Kidney capillary endothelial cell (primary cell): ENCODE measurements around the gene OPHN1.

Experiments used
- DNase-seq: peaks from one replicate; pipeline ENCODE4 v3.0.0-alpha.2; 2018; ENCODE audit warnings: low spot score

The OPHN1 gene

DNA sequence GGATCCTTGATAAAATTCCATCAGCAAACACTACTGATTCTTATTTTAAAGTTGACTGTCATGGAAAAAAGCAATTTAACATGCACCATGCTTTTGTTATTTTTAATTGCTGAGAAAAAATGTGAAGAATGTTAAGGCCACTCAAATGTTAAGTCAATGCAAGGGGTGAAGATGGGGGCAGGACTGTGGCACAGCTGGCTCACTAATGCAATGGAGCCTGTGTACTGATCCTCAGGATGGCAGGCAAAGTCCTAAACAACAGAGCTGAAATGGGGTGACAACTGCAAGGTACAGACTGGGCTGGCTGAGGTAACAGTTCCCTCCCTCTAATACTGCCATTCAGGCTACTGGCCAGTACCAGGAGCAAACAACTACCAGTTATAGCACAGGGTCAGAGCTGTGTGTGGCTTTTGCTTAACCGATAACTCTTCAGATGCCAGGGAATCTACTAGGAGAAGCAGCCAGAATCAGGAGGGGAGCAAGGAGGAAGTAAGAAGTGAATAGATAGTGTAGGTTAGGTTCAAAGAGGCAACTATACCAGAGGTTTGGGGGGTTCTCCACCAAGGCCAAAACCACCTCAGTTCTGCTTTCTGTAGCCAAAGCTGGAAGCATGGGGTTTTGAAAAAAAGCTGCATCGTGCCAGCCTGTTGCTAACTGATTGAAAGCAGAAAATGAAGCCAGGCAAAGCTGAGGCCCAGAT, 372.6 kb downstream of the OPHN1 start:
- no peak for DNase-seq

DNA sequence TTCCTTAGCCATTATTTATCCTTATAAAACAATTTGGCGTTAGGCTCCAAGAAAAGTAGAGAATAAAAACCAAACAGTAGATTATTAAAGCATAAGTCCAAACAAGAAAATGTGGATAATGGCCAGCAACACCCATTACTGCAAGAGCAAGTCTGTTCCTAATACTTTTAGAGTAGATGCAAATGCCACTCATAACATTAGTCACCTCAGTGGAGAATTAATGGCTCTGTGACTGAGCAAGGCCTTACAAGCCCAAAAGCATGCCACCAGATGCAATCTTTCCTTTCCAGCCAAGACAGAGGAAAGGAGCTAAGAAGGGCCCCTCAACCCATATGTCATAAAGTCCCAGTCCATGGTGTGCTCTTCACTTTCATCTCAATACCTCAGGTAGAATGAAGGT, 373.8 kb downstream of the OPHN1 start:
- DNase-seq: no peak

DNA sequence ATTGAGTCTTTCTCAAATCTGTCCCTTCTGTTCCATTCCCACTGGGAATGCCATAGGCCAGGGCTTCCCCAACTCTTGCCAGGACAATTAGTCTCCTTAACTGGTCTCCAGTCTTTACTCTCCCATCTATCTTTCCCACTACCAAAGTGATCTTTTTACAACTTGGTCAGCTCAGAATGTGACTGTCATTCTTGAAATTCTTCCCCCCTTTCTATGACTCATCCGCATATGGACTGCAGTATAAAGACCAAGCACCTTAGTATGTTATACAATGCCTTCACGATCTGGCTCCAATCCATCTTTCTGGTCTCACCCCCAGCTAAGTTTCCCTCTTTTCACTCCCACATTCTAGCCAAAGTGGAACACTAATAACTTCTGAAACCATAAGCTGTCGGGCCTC, 383.8 kb downstream of the OPHN1 start:
- DNase-seq: no peak

DNA sequence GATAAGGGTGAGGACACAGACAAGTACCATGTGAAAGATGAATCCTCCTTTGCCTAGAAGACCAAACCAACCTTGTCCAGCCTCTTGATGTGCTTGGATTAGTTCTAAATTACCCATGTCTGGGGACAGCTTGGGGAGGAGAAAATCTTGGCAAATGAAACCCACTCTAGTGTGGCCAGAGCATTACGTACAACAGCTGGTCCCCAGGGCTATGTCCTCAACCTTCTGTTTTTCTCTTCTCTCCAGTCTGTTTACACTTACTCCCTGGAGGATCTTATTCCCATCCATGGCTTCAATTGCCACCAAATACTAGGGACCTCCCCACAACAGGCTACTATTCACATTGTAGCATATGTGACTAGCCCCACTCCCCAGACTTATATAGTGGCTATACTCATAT, 384.5 kb downstream of the OPHN1 start:
- DNase-seq: no peak

DNA sequence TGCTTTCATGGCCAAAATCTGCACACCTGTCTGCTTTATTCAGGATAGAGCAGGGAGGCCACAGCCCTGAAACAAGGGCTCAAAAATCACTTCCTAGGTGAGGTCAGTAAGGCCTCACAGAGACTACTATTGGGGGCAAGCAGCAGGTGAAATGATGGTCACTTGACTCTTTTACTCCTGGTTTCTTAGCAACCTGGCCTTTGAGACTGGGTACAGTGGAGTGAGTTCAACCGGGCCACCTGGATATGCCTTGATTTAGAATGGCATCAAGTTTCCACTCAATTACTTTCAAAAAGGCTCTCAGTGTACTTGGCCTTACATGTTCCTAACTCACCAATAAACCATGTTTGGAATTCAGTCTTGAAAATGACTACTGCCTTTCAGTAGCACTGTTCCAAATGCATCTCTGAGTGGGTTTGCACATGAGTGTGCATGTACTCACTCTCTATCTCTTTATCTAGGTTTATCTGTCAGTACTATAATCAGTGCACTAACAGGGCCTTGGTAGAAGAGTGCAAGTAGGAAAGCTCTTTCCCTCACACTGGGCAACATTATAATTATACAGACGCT, 388.2 kb downstream of the OPHN1 start:
- DNase-seq: no peak

DNA sequence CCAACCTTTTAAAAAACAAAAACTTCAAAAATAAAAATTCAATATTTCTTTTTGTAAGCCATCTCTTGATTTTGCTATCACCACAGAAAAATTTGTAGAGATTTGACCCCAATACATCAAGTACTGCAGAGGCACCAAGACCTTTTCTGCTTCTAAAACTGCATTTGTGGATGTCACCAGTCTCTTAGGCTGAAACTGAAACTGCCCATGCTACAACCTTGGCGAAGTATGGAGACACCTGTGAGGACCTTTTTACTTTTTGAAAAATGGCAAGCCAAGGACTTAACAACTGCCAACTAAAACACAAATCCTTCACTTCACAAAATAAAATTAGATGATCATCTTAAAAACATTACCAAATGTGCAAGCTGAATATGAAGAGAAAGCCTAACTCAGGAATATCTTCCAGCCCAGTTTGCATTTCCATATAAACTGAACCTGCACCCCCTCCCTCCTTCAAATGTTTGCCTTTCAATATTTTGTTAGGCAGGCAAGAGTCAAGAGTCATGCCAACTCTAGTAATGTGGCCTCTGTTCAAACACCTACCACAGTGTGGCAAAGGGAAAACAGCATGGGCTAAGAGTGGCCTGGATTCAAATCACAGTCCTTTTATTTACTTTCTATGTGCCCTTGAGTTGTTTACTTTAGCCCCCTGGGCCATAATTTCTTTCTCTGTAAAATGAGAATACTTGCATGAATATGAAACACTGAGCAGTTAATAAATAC, 389.4 kb downstream of the OPHN1 start:
- DNase-seq: no peak

DNA sequence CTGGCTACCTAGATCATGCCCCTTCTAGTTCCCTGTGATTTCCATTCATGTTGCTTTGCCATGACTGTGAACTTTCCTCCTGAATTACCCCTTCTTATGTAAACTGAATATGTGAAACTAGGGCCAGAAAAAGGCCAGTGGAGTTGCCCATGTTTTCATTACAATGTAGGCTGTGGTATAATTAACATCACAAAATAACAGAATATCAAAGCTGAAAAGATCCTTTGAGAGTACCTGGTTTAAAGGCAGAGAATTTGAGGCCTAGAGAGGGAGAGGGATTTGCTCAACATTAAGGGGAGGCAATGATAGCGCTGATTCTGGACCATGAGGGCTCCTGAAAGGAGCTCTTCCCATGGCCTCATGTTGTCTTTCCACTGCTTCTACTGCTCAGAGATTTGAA, 392.2 kb downstream of the OPHN1 start:
- DNase-seq: no peak

DNA sequence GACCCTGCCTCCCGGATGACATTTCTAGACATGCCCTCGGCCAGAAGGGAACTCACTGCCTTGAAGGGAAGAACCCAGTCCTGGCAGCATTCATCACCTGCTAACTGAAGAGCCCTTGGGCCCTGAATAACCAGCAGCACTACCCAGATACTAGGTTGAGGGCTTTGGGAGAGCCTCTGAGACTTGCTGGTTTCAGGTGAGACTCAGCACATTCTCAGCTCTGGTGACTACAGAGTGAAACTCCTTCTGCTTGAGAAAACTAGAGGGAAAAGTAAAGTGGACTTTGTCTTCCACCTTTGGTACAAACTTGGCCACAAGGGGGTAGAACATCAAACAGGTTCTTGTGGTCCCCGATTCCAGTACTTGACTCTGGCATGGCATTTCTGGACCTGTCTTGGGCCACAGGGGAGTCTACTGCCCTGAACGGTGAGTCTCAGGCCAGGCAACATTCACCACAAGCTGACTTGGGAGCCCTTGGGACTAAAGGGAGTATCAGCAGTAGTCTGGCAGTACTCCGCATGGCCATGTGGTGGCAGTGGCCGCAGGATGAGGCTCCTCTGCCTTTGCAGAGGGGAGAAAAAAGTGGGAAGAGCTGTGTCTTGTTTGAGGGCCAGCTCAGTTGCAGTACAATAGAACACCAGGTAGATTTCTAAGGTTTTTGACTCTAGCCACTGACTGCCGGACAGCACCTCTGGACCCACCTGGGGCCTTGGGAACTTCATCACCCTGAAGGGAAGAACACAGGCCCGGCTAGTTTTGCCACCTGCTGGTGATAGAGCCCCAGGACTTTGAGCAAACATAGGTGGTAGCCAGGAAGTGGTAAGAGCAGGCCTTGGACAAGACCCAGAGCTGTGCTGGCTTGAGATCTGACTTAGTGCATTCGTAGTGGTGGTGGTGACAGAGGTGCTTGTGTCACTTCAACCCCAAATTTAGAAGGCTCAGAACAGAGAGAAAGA, 414.8 kb downstream of the OPHN1 start:
- DNase-seq: no peak

DNA sequence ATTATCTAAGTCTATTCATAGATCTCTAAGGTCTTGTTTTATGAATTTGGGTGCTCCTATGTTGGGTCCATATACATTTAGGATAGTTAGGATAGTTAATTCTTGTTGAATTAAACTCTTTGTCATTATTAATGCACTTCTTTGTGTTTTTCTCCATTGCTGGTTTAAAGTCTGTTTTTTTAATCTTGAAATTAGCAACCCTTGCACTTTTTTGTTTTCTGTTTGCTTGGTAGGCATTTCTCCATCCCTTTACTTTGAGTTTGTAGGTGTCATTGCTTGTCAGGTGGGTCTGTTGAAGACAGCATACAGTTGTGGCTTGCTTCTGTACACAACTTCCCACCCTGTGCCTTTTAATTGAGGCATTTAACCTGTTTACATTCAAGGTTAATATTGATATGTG, 434.8 kb downstream of the OPHN1 start:
- DNase-seq: no peak
